H1 (cell line): ENCODE results near the gene NPTX1. TPM values are rescaled to one million over a fixed set of nuclear protein-coding genes. Genes with fewer than 3 reads are reported as not detected.

Experiments used
- CTCF ChIA-PET: fragments of 300-600 bp; sonication (Branson Sonifier 250); formaldehyde crosslinking; loops from one replicate; lab custom pipeline; 2021; ENCODE audit not compliant: partially characterized antibody; lab: Charles Lee
- POLR2A ChIA-PET: fragments of 300-600 bp; sonication (Branson Sonifier 250); formaldehyde crosslinking; loops from one replicate; lab custom pipeline; 2021; ENCODE audit warnings: inconsistent platforms; ENCODE audit not compliant: partially characterized antibody; lab: Charles Lee
- DNase-seq, 2 experiments: peaks; one replicate each; pipeline versions ENCODE4 v3.0.0 to v3.0.0-alpha.2; 2010 to 2022; ENCODE audit warnings: low spot score in 2 of 2, low read depth in 1 of 2, mixed read lengths in 1 of 2
- FAIRE-seq: peaks from 2 replicates; lab custom pipeline; 2011; peaks lifted over from hg19 to GRCh38; lab: Jason Lieb, UNC
- H2AFZ ChIP-seq: 2 replicates; pipeline ENCODE4 v1.8.1; 2012; ENCODE audit warnings: low read length, inconsistent platforms
- H2AK5ac ChIP-seq: 2 replicates; pipeline ENCODE4 v1.6.1; 2013; ENCODE audit warnings: low read depth, low read length
- H2BK120ac ChIP-seq: replicated peaks from 2 replicates; pipeline ENCODE3; 2013; ENCODE audit warnings: low read depth, low read length, inconsistent platforms
- H2BK12ac ChIP-seq: 2 replicates; pipeline ENCODE4 v1.6.1; 2013; ENCODE audit warnings: low read depth, low read length
- H2BK15ac ChIP-seq: 2 replicates; pipeline ENCODE4 v1.6.1; 2013; ENCODE audit warnings: low read length
- H2BK20ac ChIP-seq: 2 replicates; pipeline ENCODE4 v1.6.1; 2013; ENCODE audit warnings: low read length
- H2BK5ac ChIP-seq: 2 replicates; pipeline ENCODE4 v1.6.1; 2013; ENCODE audit warnings: low read depth, low read length
- H3K14ac ChIP-seq: 2 replicates; pipeline ENCODE4 v1.6.1; 2013; ENCODE audit warnings: inconsistent platforms; ENCODE audit not compliant: insufficient read length
- H3K18ac ChIP-seq: 2 replicates; pipeline ENCODE4 v1.6.1; 2013; ENCODE audit warnings: low read length; ENCODE audit errors: extremely low read depth
- H3K23ac ChIP-seq: 2 replicates; pipeline ENCODE4 v1.6.1; 2013; ENCODE audit warnings: inconsistent platforms; ENCODE audit not compliant: insufficient read length
- H3K23me2 ChIP-seq: 2 replicates; pipeline ENCODE4 v1.6.1; 2013; ENCODE audit warnings: low read depth, low read length
- H3K27ac ChIP-seq: 2 replicates; pipeline ENCODE4 v1.6.1; 2011; ENCODE audit warnings: low read depth, low read length, inconsistent platforms
- H3K27me3 ChIP-seq, 4 experiments: replicated peaks in 1 of 4; 1 replicate in 1 of 4; 2 replicates in 3 of 4; pipeline versions ENCODE4 v1.6.1 to v1.8.1; 2011 to 2013; ENCODE audit warnings: low read length in 3 of 4, mild to moderate bottlenecking in 3 of 4, inconsistent platforms in 2 of 4, mixed read lengths in 2 of 4, moderate library complexity in 1 of 4; ENCODE audit not compliant: control insufficient read depth in 3 of 4, insufficient read depth in 3 of 4; ENCODE audit errors: extremely low read depth in 1 of 4
- H3K36me3 ChIP-seq, 4 experiments: 2 replicates each; pipeline versions ENCODE4 v1.6.1 to v1.8.1; 2011 to 2013; ENCODE audit warnings: mild to moderate bottlenecking in 4 of 4, low read length in 3 of 4, moderate library complexity in 2 of 4, control low read depth in 1 of 4, inconsistent platforms in 1 of 4; ENCODE audit not compliant: insufficient read depth in 4 of 4, control insufficient read depth in 2 of 4
- H3K4ac ChIP-seq: replicated peaks from 2 replicates; pipeline ENCODE3; 2013; ENCODE audit warnings: low read length, low read depth, mixed read lengths, inconsistent platforms; ENCODE audit not compliant: insufficient read length
- H3K4me1 ChIP-seq, 4 experiments: replicated peaks in 1 of 4; 1 replicate in 1 of 4; 2 replicates in 3 of 4; pipeline versions ENCODE4 v1.6.1 to v1.8.1; 2011 to 2013; ENCODE audit warnings: low read length in 3 of 4, inconsistent platforms in 2 of 4, mixed read lengths in 1 of 4; ENCODE audit not compliant: insufficient read depth in 4 of 4, control insufficient read depth in 3 of 4
- H3K4me2 ChIP-seq, 2 experiments: 2 replicates each; pipeline versions ENCODE4 v1.6.1 to v1.8.1; 2011 to 2013; ENCODE audit warnings: low read depth in 2 of 2, low read length in 2 of 2, control low read depth in 1 of 2, inconsistent platforms in 1 of 2, mild to moderate bottlenecking in 1 of 2; ENCODE audit not compliant: insufficient read depth in 1 of 2
- H3K4me3 ChIP-seq, 4 experiments: fragments of 200-600, 300-600 bp in 1 of 4; sonication (generic), shearing (Covaris generic), sonication (Bioruptor Twin) in 1 of 4; 2 replicates each; pipeline versions ENCODE4 v1.5.1 to v1.8.1; 2011 to 2016; ENCODE audit warnings: low read length in 4 of 4, low read depth in 3 of 4, control low read depth in 2 of 4, inconsistent platforms in 2 of 4, mild to moderate bottlenecking in 2 of 4, mixed read lengths in 1 of 4, moderate library complexity in 1 of 4; ENCODE audit not compliant: insufficient read depth in 2 of 4; ENCODE audit errors: extremely low read depth in 1 of 4
- H3K56ac ChIP-seq: replicated peaks from 2 replicates; pipeline ENCODE3; 2013; ENCODE audit warnings: low read depth, mild to moderate bottlenecking, mixed read lengths, low read length, inconsistent platforms; ENCODE audit not compliant: insufficient read length
- H3K79me1 ChIP-seq: 2 replicates; pipeline ENCODE4 v1.6.1; 2013; ENCODE audit warnings: low read depth, low read length, control low read depth
- H3K79me2 ChIP-seq, 2 experiments: 2 replicates each; pipeline versions ENCODE4 v1.6.1 to v1.8.1; 2012 to 2013; ENCODE audit warnings: low read length in 2 of 2, mild to moderate bottlenecking in 2 of 2, inconsistent platforms in 1 of 2; ENCODE audit not compliant: insufficient read depth in 2 of 2, control insufficient read depth in 1 of 2
- H3K9ac ChIP-seq, 4 experiments: replicated peaks in 1 of 4; 1 replicate in 1 of 4; 2 replicates in 3 of 4; pipeline versions ENCODE4 v1.6.1 to v1.8.1; 2011 to 2013; ENCODE audit warnings: low read depth in 3 of 4, low read length in 3 of 4, control low read depth in 2 of 4, mild to moderate bottlenecking in 2 of 4, moderate library complexity in 2 of 4, inconsistent platforms in 1 of 4; ENCODE audit errors: extremely low read depth in 1 of 4
- H3K9me3 ChIP-seq, 2 experiments: 2 replicates each; pipeline versions ENCODE4 v1.6.1 to v1.8.1; 2012 to 2013; ENCODE audit warnings: mild to moderate bottlenecking in 2 of 2, moderate library complexity in 2 of 2, control low read depth in 1 of 2, inconsistent platforms in 1 of 2, low read depth in 1 of 2, low read length in 1 of 2, mixed read lengths in 1 of 2; ENCODE audit not compliant: insufficient read depth in 2 of 2
- H4K20me1 ChIP-seq, 2 experiments: replicated peaks in 1 of 2; 2 replicates each; pipeline versions ENCODE3 to v1.8.1; 2011 to 2013; ENCODE audit warnings: inconsistent platforms in 2 of 2, low read length in 2 of 2, mild to moderate bottlenecking in 1 of 2; ENCODE audit not compliant: insufficient read depth in 2 of 2, control insufficient read depth in 1 of 2
- H4K5ac ChIP-seq: 2 replicates; pipeline ENCODE4 v1.6.1; 2013; ENCODE audit warnings: low read length, low read depth, mixed read lengths, inconsistent platforms; ENCODE audit not compliant: insufficient read length
- H4K8ac ChIP-seq: 2 replicates; pipeline ENCODE4 v1.8.0; 2013; ENCODE audit warnings: mild to moderate bottlenecking, moderate library complexity, low read length, inconsistent platforms; ENCODE audit not compliant: insufficient read depth; ENCODE audit errors: extremely low read depth
- H4K91ac ChIP-seq: replicated peaks from 2 replicates; pipeline ENCODE3; 2013; ENCODE audit warnings: low read length, mixed read lengths, inconsistent platforms; ENCODE audit not compliant: insufficient read length
- CTCF ChIP-seq, 3 experiments: IDR thresholded peaks; 1 replicate in 2 of 3; 2 replicates in 1 of 3; pipeline versions ENCODE4 v1.5.1 to v1.6.1; 2011; ENCODE audit warnings: low read length in 3 of 3, mild to moderate bottlenecking in 3 of 3, inconsistent platforms in 2 of 3, low read depth in 1 of 3, moderate library complexity in 1 of 3; ENCODE audit not compliant: insufficient read depth in 1 of 3; ENCODE audit errors: control extremely low read depth in 1 of 3
- HDAC2 ChIP-seq, 2 experiments: fragments of 300-600 bp in 1 of 2; sonication (generic) in 1 of 2; IDR thresholded peaks; 2 replicates each; pipeline ENCODE4 v1.6.1; 2011 to 2012; ENCODE audit warnings: low read depth in 2 of 2, low read length in 2 of 2, mild to moderate bottlenecking in 2 of 2, moderate library complexity in 2 of 2, borderline replicate concordance in 1 of 2, inconsistent platforms in 1 of 2
- JUND ChIP-seq: IDR thresholded peaks from 2 replicates; pipeline ENCODE4 v1.6.1; 2011; ENCODE audit warnings: mild to moderate bottlenecking, improper control_type of control experiment, low read length
- KDM1A ChIP-seq: fragments of 200-600, 300-600 bp; sonication (generic); IDR thresholded peaks from 2 replicates; pipeline ENCODE4 v1.7.1; 2016; ENCODE audit warnings: mild to moderate bottlenecking, low read length, borderline replicate concordance
- KDM4A ChIP-seq: IDR thresholded peaks from one replicate; pipeline ENCODE4 v1.7.1; 2012; ENCODE audit warnings: low read depth, mild to moderate bottlenecking, moderate library complexity, low read length, inconsistent platforms; ENCODE audit not compliant: severe bottlenecking
- NANOG ChIP-seq: IDR thresholded peaks from 2 replicates; pipeline ENCODE4 v1.6.1; 2011; ENCODE audit warnings: low read length, low read depth, mild to moderate bottlenecking, inconsistent platforms; ENCODE audit not compliant: insufficient read depth, poor library complexity, severe bottlenecking
- POU5F1 ChIP-seq: IDR thresholded peaks from 2 replicates; pipeline ENCODE4 v1.6.1; 2011; ENCODE audit warnings: low read depth, mild to moderate bottlenecking, low read length, moderate library complexity
- RBBP5 ChIP-seq: IDR thresholded peaks from 2 replicates; pipeline ENCODE4 v1.7.1; 2012; ENCODE audit warnings: low read depth, mild to moderate bottlenecking, inconsistent platforms, low read length, moderate library complexity, borderline replicate concordance
- SIN3A ChIP-seq, 2 experiments: IDR thresholded peaks in 1 of 2; conservative IDR thresholded peaks in 1 of 2; 2 replicates each; pipeline ENCODE4 v1.6.1; 2011 to 2012; ENCODE audit warnings: low read length in 2 of 2, improper control_type of control experiment in 1 of 2, low read depth in 1 of 2, mild to moderate bottlenecking in 1 of 2
- WGBS, 2 experiments: shearing (Covaris generic) in 1 of 2; methylation state at CpG; one replicate each; pipeline versions ENCODE4 v1.1.6 to v1.1.7; 2013 to 2015; ENCODE audit warnings: low lambda C conversion rate in 2 of 2, mixed read lengths in 2 of 2, inconsistent platforms in 1 of 2, low coverage in 1 of 2, missing lambda C conversion rate in 1 of 2; ENCODE audit not compliant: insufficient replicate concordance in 2 of 2, insufficient coverage in 1 of 2, insufficient read length in 1 of 2; ENCODE audit errors: extremely low coverage in 1 of 2, missing lambda C conversion rate in 1 of 2; 5-methylcytosine and 5-hydroxymethylcytosine counted together
- polyA plus RNA-seq, 7 experiments: library from polyadenylated mRNA; depleted of rRNA in 3 of 7; stranded (reverse) in 5 of 7; unstranded in 2 of 7; fragments of >200 nt in 5 of 7; fragments of 200-250 nt in 2 of 7; gene quantifications; 1 replicate in 5 of 7; 2 replicates in 1 of 7; 4 replicates in 1 of 7; pipeline versions ENCODE4 v1.2.1 to v1.2.3, GENCODE V29; 2011 to 2013; ENCODE audit warnings: missing spikeins in 2 of 7, mixed read lengths in 2 of 7
- total RNA-seq: library from RNA; stranded (reverse); fragmentation: NEBNext Ultra II Directional; extraction: Animal tissue kit (Norgen Biotek cat#: 25700); gene quantifications from 2 replicates; pipeline ENCODE4 v1.2.1, GENCODE V29; 2021

NPTX1 gene
- total and polyA plus RNA-seq, 2 of the 8 experiments (the other 6 are each of a cell fraction or from before 2014, with no cell fraction given) = 12.0 to 17.9 TPM

- Histone ChIP-seq H3K79me2 (no peaks in the 10 kb centered on the region), H2AFZ (no peak overlapping the region), H3K36me3 (no peaks in the 10 kb centered on the region)
Measured at GRCh38 chr17:80498920-80499410, 22.6 kb upstream of the NPTX1 start.

More at GRCh38 chr17:80498920-80499410, 22.6 kb upstream of the NPTX1 start:
- 0 out of 7 replicates have a peak, but pooled peaks cover 0 to 2% (median 0%) of the 10 kb centered on the region in 4 experiments for H3K4me1 ChIP-seq
- H2BK20ac ChIP-seq = no peak overlapping the region
- no peak for FAIRE-seq
- H3K18ac ChIP-seq = no peak overlapping the region; the same call in 1 of the 2 replicates
- no peak overlapping the region for H3K23ac ChIP-seq
- H3K4ac ChIP-seq = no peak overlapping the region
- H3K9me3 ChIP-seq = no peaks in the 10 kb centered on the region
- H3K4me2 ChIP-seq = no peak overlapping the region
- H3K79me1 ChIP-seq = no peaks in the 10 kb centered on the region
- H4K20me1 ChIP-seq = peaks cover 0 to 6% of the 10 kb centered on the region in 2 experiments
- no peak overlapping the region for H3K9ac ChIP-seq
- no peak overlapping the region for H3K27ac ChIP-seq
- no peak overlapping the region for H2AK5ac ChIP-seq
- H3K4me3 ChIP-seq = no peak overlapping the region
- no peak overlapping the region for H2BK120ac ChIP-seq
- no peak overlapping the region for H2BK5ac ChIP-seq
- no peak overlapping the region for H4K8ac ChIP-seq
- DNase-seq = no peak
- ChIA-PET CTCF (interaction anchor here (0.6 to 1.6 kb wide), 8 partner anchors 11 to 306 kb away, joined by 3 to 9 read pairs (median 4); no protein-coding TSS in a partner anchor), POLR2A (interaction anchor here (1.5 kb wide), 1 partner anchor 20 kb away, joined by 4 read pairs; no protein-coding TSS in a partner anchor)
- H3K23me2 ChIP-seq = peaks cover 12% of the 10 kb centered on the region; the same call in 1 of the 2 replicates
- 79% methylated on average over 11 of the region's 11 CpGs; no CpG with 5 or more reads in 1 of the 2 experiments for WGBS, 2 experiments
- H4K91ac ChIP-seq = no peak overlapping the region
- H4K5ac ChIP-seq = no peak overlapping the region
- H2BK12ac ChIP-seq = no peak overlapping the region
- peaks cover 0 to 3% (median 0%) of the 10 kb centered on the region in 4 experiments; a peak in 1 of 7 replicates for H3K27me3 ChIP-seq
- H2BK15ac ChIP-seq = no peak overlapping the region
- H3K14ac ChIP-seq = no peak overlapping the region
- no peak overlapping the region for H3K56ac ChIP-seq
- no peak for TF ChIP-seq KDM4A
- no peak for TF ChIP-seq JUND
- TF ChIP-seq CTCF (IDR thresholded peaks at IDR 0.05; ENCODE audit: control extremely low read depth in 1 of 3, insufficient read depth in 1 of 3, low read depth in 1 of 3, low read length in 3 of 3) = no peak
- no peak for TF ChIP-seq POU5F1
- TF ChIP-seq SIN3A (conservative IDR thresholded peaks at IDR 0.05 in 1 of 2, IDR thresholded peaks at IDR 0.05 in 1 of 2; ENCODE audit: low read depth in 1 of 2, low read length in 2 of 2) = no peak
- no peak for TF ChIP-seq RBBP5
- TF ChIP-seq HDAC2 (IDR thresholded peaks at IDR 0.05; ENCODE audit: borderline replicate concordance in 1 of 2, low read depth in 2 of 2, low read length in 2 of 2) = no peak
- no peak for TF ChIP-seq KDM1A
- no peak for TF ChIP-seq NANOG
- TF ChIP-seq, all 59 proteins: peak for 0
